Choroid plexus epithelial cell (primary cell): ENCODE measurements around the gene PTPRG.

Experiments used
- DNase-seq: peaks from one replicate; pipeline ENCODE4 v3.0.0-alpha.2; 2010; ENCODE audit warnings: low read depth
- H3K4me3 ChIP-seq: 2 replicates; pipeline ENCODE4 v1.5.1; 2011; ENCODE audit warnings: low read depth, mild to moderate bottlenecking, control low read depth, low read length, moderate library complexity
- TF ChIP-seq, protein P1 (sequence below): conservative IDR thresholded peaks from 2 replicates; pipeline ENCODE4 v1.5.1; 2011; ENCODE audit warnings: low read depth, mild to moderate bottlenecking, control low read depth, inconsistent platforms, low read length, moderate library complexity

PTPRG gene

DNA sequence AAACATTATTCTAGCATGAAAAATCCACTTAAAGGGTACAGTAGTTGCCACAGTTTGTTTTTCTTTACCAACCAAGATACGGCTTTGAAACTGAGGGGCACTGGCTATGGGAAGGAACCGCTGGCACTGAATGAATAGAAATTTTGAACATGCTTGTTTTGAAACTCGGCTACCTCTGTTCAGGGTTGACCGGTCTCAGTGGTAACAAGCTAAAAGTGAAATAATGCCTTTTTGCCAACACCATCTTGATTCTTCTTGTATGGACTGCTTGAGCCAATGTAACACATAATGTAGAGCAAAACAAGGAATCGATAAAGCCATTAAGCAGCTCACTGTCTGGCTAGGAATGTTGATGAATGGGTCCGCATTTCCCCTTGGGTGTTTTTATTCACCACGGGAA, 36.5 kb downstream of the PTPRG start:
- TF ChIP-seq, protein P1, sequence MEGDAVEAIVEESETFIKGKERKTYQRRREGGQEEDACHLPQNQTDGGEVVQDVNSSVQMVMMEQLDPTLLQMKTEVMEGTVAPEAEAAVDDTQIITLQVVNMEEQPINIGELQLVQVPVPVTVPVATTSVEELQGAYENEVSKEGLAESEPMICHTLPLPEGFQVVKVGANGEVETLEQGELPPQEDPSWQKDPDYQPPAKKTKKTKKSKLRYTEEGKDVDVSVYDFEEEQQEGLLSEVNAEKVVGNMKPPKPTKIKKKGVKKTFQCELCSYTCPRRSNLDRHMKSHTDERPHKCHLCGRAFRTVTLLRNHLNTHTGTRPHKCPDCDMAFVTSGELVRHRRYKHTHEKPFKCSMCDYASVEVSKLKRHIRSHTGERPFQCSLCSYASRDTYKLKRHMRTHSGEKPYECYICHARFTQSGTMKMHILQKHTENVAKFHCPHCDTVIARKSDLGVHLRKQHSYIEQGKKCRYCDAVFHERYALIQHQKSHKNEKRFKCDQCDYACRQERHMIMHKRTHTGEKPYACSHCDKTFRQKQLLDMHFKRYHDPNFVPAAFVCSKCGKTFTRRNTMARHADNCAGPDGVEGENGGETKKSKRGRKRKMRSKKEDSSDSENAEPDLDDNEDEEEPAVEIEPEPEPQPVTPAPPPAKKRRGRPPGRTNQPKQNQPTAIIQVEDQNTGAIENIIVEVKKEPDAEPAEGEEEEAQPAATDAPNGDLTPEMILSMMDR = no peak
- no peak overlapping the region for H3K4me3 ChIP-seq
- DNase-seq = no peak

DNA sequence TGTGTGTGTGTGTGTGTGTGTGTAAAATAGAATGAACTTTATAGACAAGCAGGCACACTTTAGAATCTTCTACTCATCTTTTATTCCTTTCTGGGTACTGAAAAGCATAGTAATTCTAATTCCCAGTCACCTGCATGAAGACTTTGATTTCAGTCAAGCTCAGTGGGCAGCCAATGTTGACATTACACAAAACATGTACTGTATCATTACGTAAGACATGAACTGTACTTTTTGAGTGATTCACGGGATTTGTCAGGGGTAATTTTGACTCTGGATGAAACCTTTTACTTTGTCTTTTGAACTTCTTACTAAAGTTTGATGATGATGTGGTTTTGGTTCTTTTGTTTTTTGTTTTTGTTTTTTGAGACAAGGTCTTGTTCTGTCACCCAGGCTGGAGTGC, 38.8 kb downstream of the PTPRG start:
- DNase-seq = peak; percentile 64
- H3K4me3 ChIP-seq = no peak overlapping the region
- TF ChIP-seq, protein P1 = no peak

GRCh38 chr3:61601831-61602230, 40.5 kb downstream of the PTPRG start:
- TF ChIP-seq, protein P1 = no peak
- H3K4me3 ChIP-seq = no peak overlapping the region
- no peak for DNase-seq

DNA sequence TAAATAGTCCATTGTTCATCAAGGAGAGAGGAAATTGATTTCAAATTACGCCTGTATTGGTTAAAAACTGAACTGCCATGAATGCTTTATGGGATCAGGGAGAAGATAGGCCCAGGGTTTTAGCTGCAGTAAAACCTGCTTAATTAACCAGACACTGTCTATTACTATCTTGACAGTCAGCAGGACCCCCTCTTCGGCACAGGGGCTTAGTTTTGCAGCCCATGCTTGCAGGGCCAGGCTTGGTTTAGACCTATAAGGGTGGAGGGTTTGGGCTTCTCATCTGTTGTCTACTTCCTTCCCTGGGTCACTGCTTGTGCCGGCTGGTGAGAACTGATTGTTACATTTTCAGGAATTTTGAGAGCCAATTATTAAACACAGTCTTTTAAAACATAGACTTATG, 41.1 kb downstream of the PTPRG start:
- no peak overlapping the region for H3K4me3 ChIP-seq
- TF ChIP-seq, protein P1 = no peak
- no peak for DNase-seq

- TF ChIP-seq, protein P1 = no peak
- H3K4me3 ChIP-seq = no peak overlapping the region
- DNase-seq = no peak
Measured at GRCh38 chr3:61605589-61606175, 44.3 kb downstream of the PTPRG start.

DNA sequence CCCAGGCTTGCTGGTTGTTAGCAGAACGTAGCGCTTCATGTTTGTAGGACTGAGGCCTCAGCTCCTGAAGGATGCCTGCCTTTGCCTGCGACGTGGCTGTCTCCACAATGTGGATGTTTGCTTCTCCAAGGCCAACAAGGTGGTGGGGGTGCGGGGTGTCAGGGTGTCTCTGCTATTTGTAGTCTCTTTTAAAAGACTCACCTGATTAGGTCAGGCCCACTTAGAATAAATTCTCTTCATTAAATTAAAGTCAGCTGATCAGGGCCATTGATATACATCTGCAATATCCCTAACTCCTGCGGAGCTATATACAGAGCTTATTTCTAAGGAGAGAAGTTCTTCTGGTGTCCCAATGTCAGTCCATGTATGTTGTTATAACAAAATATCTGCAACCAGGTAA, 44.8 kb downstream of the PTPRG start:
- H3K4me3 ChIP-seq = no peak overlapping the region
- DNase-seq = no peak
- TF ChIP-seq, protein P1 = no peak

DNA sequence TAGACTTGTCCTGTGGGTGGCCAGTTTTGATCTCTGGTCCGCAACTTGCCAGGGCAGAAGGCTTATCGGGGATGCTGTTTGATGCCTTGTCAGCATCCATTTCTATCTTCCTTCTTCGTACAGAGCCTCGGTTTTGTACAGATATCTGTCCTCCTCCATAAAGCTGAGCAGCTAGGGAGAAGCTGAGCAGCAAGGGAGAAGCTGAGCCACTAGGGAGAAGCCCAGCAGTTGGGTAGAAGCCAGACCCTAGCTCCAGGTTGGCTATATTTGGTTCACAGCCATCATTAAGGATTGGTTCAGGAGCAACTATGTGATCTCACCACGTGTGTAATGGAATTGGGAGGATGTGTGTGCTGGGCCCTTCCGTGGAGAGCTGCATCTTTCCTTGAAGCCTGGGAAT, 46.7 kb downstream of the PTPRG start:
- TF ChIP-seq, protein P1 = no peak

More for the DNA sequence above, 46.7 kb downstream of the PTPRG start:
- H3K4me3 ChIP-seq = no peak overlapping the region
- DNase-seq = no peak
